Esophagus muscularis mucosa (tissue), 4 donors: Measurements from ENCODE around the gene SPOCK1. TPM values are rescaled to one million over a fixed set of nuclear protein-coding genes. Genes with fewer than 3 reads are reported as not detected.
"Not testable (repeated sequence)": the region's sequence is repeated elsewhere in the genome, so short reads cannot be mapped to it uniquely, and the experiment has no call there.

Experiments
- DNase-seq: peaks from one replicate; pipeline ENCODE4 v3.0.0-alpha.2; 2017; ENCODE audit errors: extremely low spot score
- H3K27ac ChIP-seq, 4 donors: fragments of 200-600 bp; sonication (generic); replicated peaks in 1 of 4; 1 replicate in 3 of 4; 2 replicates in 1 of 4; pipeline ENCODE4 v1.5.1; 2016 to 2019; ENCODE audit warnings: mild to moderate bottlenecking in 1 of 4
- H3K27me3 ChIP-seq, 4 donors: fragments of 200-600 bp; sonication (generic); one replicate each; pipeline versions ENCODE4 v1.5.1 to v1.6.0; 2016 to 2019
- H3K36me3 ChIP-seq, 4 donors: fragments of 200-600 bp; sonication (generic); one replicate each; pipeline ENCODE4 v1.5.1; 2016 to 2019
- H3K4me1 ChIP-seq, 4 donors: fragments of 200-600 bp; sonication (generic); one replicate each; pipeline ENCODE4 v1.5.1; 2016 to 2019
- H3K4me3 ChIP-seq, 4 donors: fragments of 200-600 bp; sonication (generic); 1 replicate in 2 of 4; 2 replicates in 2 of 4; pipeline ENCODE4 v1.5.1; 2016 to 2019; ENCODE audit warnings: mild to moderate bottlenecking in 4 of 4, moderate library complexity in 1 of 4
- H3K9me3 ChIP-seq, 4 donors: fragments of 200-600 bp; sonication (generic); 1 replicate in 3 of 4; 2 replicates in 1 of 4; pipeline ENCODE4 v1.5.1; 2016 to 2019
- EP300 ChIP-seq: sonication (generic); formaldehyde crosslinking; IDR thresholded peaks from one replicate; pipeline ENCODE4 v1.6.1; 2017; ENCODE audit warnings: antibody characterized with exemption
- POLR2A ChIP-seq: fragments of 450-650 bp; IDR thresholded peaks from one replicate; pipeline ENCODE4 v1.6.1; 2017; ENCODE audit warnings: antibody characterized with exemption, moderate library complexity, mild to moderate bottlenecking, low read depth
- POLR2AphosphoS5 ChIP-seq, 2 donors: sonication (generic); formaldehyde crosslinking; IDR thresholded peaks; one replicate each; pipeline ENCODE4 v1.6.1; 2017; ENCODE audit warnings: antibody characterized with exemption in 2 of 2
- WGBS: methylation state at CpG from one replicate; pipeline ENCODE4 v1.1.5; 2018; 5-methylcytosine and 5-hydroxymethylcytosine counted together
- intact Hi-C: fragments of 100-400 bp; cut with DNase I; formaldehyde crosslinking; loops from one replicate; pipeline ENCODE4 v1.15.1; 2023
- total RNA-seq, 4 donors: library from RNA; depleted of rRNA; stranded (reverse); fragments of >200 nt; gene quantifications; one replicate each; pipeline versions ENCODE4 v1.1.0 to v1.2.1, GENCODE V29; 2016
- TF ChIP-seq, protein P1 (sequence below), 3 experiments: fragments of 200-600 bp in 2 of 3; fragments of 450-650 bp in 1 of 3; sonication (generic) in 2 of 3; IDR thresholded peaks; one replicate each; pipeline ENCODE4 v1.5.1; 2017 to 2019; ENCODE audit warnings: antibody characterized with exemption in 3 of 3, mild to moderate bottlenecking in 2 of 3, moderate library complexity in 1 of 3

The SPOCK1 gene
- total RNA-seq, 4 donors from 2014 or later: 39.0 to 52.4 (median 45.6) TPM

DNA sequence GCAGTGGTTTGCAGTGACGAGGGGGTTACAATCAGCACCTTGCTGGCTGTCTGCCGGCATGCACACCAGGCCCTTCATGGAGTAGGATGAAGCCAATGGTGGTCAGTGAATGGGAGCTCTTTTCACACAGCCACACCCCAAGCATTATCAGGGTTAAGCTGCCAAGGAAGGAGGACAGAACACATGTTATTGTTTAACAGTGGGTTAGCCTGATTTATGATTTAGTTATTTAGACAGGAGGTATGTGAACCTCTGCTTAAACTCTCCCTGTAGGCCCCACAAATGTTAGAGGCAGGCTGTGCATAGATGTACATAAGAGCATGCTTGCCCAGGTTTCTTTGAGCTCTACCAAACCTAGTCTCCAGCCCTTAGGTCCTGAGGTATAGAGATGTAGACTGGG, 262.9 kb downstream of the SPOCK1 start:
- intact Hi-C loops: no loop called here
- Histone ChIP-seq H3K4me3 (no peak overlapping the region), H3K27ac (no peak overlapping the region), H3K27me3 (no peaks in the 10 kb centered on the region), H3K4me1 (no peaks in the 10 kb centered on the region), H3K9me3 (peaks cover 0 to 8% (median 3%) of the 10 kb centered on the region in 4 donors), H3K36me3 (no peaks in the 10 kb centered on the region)
- 50% methylated on average over 2 of the region's 2 CpGs for WGBS
- DNase-seq: no peak
- TF ChIP-seq POLR2AphosphoS5 (IDR thresholded peaks at IDR 0.05) (no peak), POLR2A (no peak), EP300 (no peak)
- TF ChIP-seq, protein P1, sequence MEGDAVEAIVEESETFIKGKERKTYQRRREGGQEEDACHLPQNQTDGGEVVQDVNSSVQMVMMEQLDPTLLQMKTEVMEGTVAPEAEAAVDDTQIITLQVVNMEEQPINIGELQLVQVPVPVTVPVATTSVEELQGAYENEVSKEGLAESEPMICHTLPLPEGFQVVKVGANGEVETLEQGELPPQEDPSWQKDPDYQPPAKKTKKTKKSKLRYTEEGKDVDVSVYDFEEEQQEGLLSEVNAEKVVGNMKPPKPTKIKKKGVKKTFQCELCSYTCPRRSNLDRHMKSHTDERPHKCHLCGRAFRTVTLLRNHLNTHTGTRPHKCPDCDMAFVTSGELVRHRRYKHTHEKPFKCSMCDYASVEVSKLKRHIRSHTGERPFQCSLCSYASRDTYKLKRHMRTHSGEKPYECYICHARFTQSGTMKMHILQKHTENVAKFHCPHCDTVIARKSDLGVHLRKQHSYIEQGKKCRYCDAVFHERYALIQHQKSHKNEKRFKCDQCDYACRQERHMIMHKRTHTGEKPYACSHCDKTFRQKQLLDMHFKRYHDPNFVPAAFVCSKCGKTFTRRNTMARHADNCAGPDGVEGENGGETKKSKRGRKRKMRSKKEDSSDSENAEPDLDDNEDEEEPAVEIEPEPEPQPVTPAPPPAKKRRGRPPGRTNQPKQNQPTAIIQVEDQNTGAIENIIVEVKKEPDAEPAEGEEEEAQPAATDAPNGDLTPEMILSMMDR (IDR thresholded peaks at IDR 0.05): no peak

- Histone ChIP-seq H3K4me3 (no peak overlapping the region), H3K36me3 (no peaks in the 10 kb centered on the region), H3K27me3 (no peaks in the 10 kb centered on the region), H3K9me3 (peaks cover 0 to 6% (median under 1%) of the 10 kb centered on the region in 4 donors), H3K27ac (no peak overlapping the region), H3K4me1 (no peaks in the 10 kb centered on the region)
- intact Hi-C loops: no loop called here
- TF ChIP-seq, protein P1 (IDR thresholded peaks at IDR 0.05): no peak
- TF ChIP-seq POLR2AphosphoS5 (IDR thresholded peaks at IDR 0.05) (no peak), EP300 (no peak), POLR2A (no peak)
- no peak for DNase-seq
- 88% methylated on average over 10 of the region's 10 CpGs for WGBS
These were observed 263.9 kb downstream of the SPOCK1 start for GRCh38 chr5:137234973-137235943.

GRCh38 chr5:137233726-137234125, 265.4 kb downstream of the SPOCK1 start:
- TF ChIP-seq POLR2A: no peak
- TF ChIP-seq, protein P1 (IDR thresholded peaks at IDR 0.05): no peak
- no peak for TF ChIP-seq EP300
- TF ChIP-seq POLR2AphosphoS5 (IDR thresholded peaks at IDR 0.05): no peak
- Histone ChIP-seq H3K9me3 (no peaks in the 10 kb centered on the region), H3K27me3 (peaks cover 0 to 2% (median 0%) of the 10 kb centered on the region in 4 donors), H3K4me3 (no peak overlapping the region), H3K4me1 (no peaks in the 10 kb centered on the region), H3K27ac (no peak overlapping the region), H3K36me3 (no peaks in the 10 kb centered on the region)
- intact Hi-C loops: no loop called here
- no peak for DNase-seq
- 84% methylated on average over 1 of the region's 1 CpG for WGBS

DNA sequence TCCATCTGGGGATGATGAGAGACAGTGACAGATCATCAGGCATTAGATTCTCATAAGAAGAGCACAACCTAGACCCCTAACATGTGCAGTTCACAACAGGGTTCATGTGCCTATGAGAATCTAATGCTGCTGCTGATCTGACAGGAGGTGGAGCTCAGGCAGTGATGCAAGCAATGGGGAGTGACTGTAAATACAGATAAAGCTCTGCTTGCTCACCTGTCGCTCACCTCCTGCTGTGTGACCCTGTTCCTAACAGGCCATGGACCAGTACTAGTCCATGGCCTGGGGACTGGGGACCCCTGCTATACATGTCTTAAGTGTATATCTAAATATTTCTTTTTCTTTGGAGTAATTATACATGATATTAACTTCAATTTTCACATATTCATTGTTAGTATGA, 265.8 kb downstream of the SPOCK1 start:
- H3K27me3 ChIP-seq, H3K36me3 ChIP-seq, H3K9me3 ChIP-seq, H3K4me1 ChIP-seq, intact Hi-C loops, DNase-seq, H3K4me3 ChIP-seq, H3K27ac ChIP-seq: not testable (repeated sequence)
- WGBS: 87% methylated on average over 1 of the region's 1 CpG

DNA sequence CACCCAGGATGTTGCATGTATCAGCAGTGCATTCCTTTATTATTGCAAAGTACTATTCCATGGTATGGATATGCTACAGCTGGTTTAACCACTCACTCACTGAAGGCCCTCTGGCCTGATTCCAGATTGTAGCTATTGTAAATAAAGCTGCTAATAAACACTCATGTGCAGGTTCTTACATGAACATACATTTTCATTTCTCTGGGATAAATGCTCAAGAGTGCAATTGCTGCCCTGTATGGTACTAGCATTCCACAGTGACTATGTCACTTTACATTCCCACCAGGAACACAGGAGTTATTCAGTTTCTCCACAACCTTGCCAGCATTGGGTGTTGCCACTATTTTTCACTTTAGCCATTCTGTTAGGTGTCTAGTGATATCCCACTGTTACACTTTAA, 267.6 kb downstream of the SPOCK1 start:
- TF ChIP-seq, protein P1 (IDR thresholded peaks at IDR 0.05): no peak
- TF ChIP-seq EP300 (no peak), POLR2AphosphoS5 (IDR thresholded peaks at IDR 0.05) (no peak), POLR2A (no peak)
- no peaks in the 10 kb centered on the region for H3K4me1 ChIP-seq
- no peak overlapping the region for H3K27ac ChIP-seq
- H3K27me3 ChIP-seq: peaks cover 0 to 2% (median 0%) of the 10 kb centered on the region in 4 donors
- no peaks in the 10 kb centered on the region for H3K36me3 ChIP-seq
- H3K4me3 ChIP-seq: no peak overlapping the region
- DNase-seq: no peak
- intact Hi-C loops: no loop called here
- no peaks in the 10 kb centered on the region for H3K9me3 ChIP-seq
